Measurements from ENCODE around the gene VILL.
A peak's percentile ranks its signal among the peaks of the same experiment; 100 is the strongest.

The VILL gene

DNA sequence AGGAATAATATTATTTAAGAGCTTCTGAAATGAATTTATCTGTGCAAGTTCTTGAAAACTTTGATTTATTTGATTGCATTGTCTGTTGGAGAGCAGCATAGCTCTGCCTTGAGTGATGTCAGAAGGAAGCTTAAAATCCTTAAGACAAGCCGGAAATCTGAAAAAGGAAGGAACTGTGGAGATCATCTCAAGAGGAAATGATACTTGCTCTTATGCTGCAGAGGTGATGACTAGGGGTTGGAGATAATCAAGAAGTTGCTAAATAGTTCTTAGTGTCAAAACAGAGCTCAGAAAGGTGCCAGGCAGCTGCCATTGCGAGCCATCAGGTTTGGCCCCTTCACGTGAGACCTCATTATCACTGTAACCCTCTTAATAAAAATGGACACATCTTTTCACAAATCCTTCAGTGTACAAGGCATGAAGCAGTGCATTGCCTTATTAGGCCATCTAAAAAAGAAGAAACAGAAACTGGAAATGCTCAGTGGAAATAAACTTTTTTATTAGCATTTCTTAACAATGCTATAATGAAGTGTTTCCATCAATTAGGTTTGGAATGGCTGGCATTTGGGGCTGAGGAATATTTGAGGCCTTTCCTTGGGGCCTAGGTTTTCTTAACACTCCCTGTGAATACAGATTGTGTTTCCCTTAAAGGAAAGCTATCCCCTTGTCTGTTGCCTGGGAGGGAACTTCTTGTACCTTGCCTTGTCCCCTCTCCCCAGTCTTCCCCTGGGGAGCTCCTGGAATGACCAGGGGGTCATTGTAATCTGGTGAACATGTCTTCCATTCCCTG, 34.5 kb upstream of the VILL start:
- no peak overlapping the region for H3K4me3 Mint-ChIP-seq
- DNase-seq (no peak), ATAC-seq (no peak)
- H3K36me3 Mint-ChIP-seq (ENCODE audit: low read depth): no peaks in the 10 kb centered on the region
- H3K27ac Mint-ChIP-seq: no peak overlapping the region
- H3K27me3 Mint-ChIP-seq: no peaks in the 10 kb centered on the region
- peaks cover 4% of the 10 kb centered on the region for H3K9me3 Mint-ChIP-seq
- H3K4me1 Mint-ChIP-seq: peaks cover 22% of the 10 kb centered on the region

DNA sequence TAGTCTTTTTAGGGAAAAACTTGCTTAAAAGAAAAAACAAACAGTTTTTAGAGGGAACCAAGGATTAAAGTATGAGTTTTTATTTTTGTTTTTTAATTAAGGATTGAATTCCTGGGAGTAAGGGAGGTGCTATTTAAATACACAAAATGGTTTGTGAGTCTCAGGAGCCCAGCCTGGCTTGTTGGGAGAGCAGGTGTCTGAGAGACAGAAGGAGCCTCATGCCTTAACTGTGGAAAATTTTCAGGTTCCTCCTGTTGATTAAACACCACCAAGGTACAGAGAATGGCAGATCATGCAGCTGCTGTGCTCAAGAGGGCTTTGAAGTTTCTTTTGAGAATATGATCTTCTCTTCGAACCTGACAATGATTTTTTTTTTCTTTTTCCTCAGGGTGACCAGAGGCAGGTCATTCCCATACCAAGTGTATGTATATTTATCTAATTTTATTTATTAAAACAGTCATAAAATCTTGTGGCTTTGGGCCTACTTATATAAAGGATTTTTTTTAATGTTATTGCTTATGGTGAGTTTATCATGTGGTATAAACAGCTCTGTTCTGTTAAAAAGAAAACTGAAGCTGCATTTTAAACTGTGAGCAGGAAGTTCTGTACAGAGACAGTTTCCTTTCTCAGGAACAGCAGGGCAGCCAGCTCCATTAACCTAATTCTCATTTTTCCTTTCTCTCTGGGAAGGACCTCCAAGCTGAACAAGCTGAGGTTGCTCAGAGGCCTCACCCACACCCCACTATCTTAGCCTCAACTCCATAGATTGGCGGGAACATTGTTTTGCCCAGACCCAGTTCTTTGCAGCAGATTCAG, 33.7 kb upstream of the VILL start:
- H3K4me3 Mint-ChIP-seq: no peak overlapping the region
- peaks cover 4% of the 10 kb centered on the region for H3K9me3 Mint-ChIP-seq
- peak overlapping the region; percentile 7 for H3K27ac Mint-ChIP-seq
- no peaks in the 10 kb centered on the region for H3K36me3 Mint-ChIP-seq (ENCODE audit: low read depth)
- peaks cover 21% of the 10 kb centered on the region for H3K4me1 Mint-ChIP-seq
- no peaks in the 10 kb centered on the region for H3K27me3 Mint-ChIP-seq
- DNase-seq (no peak), ATAC-seq (no peak)

DNA sequence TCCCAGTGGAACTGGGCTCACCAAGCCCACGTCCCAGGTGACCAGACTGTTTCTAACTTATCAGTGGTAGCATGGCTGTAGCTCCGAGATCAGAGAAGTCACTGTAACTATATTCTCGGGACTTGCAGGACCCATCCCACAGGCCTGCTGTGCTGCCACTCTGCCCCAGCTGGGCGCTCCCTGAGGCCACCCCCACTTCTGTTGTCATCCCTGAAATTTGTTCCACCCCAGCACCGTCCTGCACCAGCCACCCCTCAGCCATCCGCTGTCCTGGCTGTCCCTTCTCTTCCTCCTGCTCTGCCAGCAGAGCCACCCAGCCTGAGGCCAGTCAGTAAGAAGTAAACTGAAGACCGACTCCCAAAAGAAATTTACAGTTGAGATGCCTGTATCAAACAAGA, 33.0 kb upstream of the VILL start:
- Mint-ChIP-seq H3K27ac (peak overlapping the region; percentile 17), H3K27me3 (no peaks in the 10 kb centered on the region), H3K4me1 (peaks cover 20% of the 10 kb centered on the region), H3K9me3 (peaks cover 2% of the 10 kb centered on the region), H3K4me3 (no peak overlapping the region), H3K36me3 (ENCODE audit: low read depth) (no peaks in the 10 kb centered on the region)
- DNase-seq: no peak
- no peak for ATAC-seq

DNA sequence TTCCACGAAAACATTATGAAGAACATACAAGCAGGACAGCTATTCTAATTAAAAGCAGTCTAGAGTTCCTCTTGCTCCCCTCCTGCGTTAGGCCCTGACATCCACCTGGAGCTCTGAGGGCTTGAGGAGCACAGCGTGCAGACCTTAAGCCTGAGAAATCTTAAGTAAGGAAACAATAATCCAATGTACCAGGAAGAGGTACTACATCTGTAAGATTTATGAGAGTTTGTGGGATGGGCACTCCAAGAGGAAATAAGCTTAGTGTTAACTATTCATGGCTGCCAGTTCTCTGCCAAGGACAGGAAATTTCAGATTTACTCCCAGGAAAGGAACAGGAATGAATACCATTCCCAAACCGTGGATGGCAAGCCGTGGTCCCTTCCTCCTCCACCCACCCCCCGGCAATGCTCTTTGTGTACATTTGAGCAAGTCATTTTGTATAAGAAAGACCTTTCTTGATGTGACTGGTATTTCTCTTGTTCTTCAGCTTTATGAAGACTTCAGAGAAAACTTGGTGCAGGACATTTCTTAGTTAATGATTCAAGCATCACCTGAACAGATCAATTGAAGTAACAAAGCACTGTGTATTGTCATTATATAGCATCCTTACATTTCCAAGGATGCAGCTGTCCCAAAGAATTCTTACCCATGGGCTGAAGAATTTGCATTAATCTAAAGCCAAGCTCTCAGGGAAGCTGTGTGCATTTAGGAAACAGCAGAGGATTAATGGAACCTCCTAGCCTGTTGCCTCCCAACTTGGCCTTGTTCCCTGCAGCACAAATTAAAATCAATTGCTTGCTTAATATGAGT, 28.8 kb upstream of the VILL start:
- Mint-ChIP-seq H3K4me3 (no peak overlapping the region), H3K27me3 (no peaks in the 10 kb centered on the region), H3K4me1 (peaks cover 10% of the 10 kb centered on the region), H3K9me3 (no peaks in the 10 kb centered on the region), H3K27ac (no peak overlapping the region), H3K36me3 (ENCODE audit: low read depth) (no peaks in the 10 kb centered on the region)
- DNase-seq (no peak), ATAC-seq (no peak)

DNA sequence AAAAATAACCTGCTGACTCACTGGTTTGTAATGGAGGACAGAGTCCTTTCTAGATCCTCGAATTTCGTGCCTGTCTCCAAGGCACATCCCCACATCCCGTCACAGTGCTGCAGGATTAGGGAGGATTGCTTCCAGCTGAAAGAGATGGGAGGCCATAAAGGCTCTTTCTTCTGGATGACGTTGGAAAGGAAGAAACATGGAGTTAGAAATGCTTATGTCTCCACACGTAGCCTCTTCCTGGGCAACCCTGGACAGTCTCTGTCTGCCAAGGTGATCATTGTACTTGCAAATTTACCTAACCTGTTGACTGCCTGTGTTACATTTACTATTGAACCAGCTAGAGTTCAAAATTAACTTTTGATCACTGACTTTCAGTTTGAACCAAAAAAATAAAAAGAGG, 27.6 kb upstream of the VILL start:
- Mint-ChIP-seq H3K4me1 (no peaks in the 10 kb centered on the region), H3K27ac (no peak overlapping the region), H3K4me3 (no peak overlapping the region), H3K36me3 (ENCODE audit: low read depth) (no peaks in the 10 kb centered on the region), H3K27me3 (no peaks in the 10 kb centered on the region), H3K9me3 (no peaks in the 10 kb centered on the region)
- no peak for DNase-seq
- no peak for ATAC-seq

DNA sequence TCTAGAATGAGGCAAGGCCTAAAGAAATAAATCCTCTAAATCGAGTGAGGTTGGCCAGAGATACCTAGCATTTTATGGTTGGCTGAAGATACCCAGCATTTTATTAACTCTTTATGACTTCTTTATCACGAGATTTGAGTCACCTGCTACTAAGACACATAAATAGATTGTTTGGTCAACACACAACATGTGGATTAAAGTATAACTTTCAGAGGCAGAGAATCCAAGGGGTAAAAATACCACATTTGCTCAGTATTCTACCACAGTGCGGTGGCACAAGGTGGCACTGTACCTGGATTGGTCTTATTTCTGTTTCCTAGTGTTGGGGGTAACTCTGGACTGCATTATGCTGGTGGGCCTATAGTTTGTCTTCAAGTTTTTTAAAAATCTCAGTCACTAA, 27.0 kb upstream of the VILL start:
- Mint-ChIP-seq H3K4me1 (no peaks in the 10 kb centered on the region), H3K4me3 (no peak overlapping the region), H3K27me3 (no peaks in the 10 kb centered on the region), H3K36me3 (ENCODE audit: low read depth) (no peaks in the 10 kb centered on the region), H3K27ac (no peak overlapping the region), H3K9me3 (no peaks in the 10 kb centered on the region)
- DNase-seq: no peak
- no peak for ATAC-seq

DNA sequence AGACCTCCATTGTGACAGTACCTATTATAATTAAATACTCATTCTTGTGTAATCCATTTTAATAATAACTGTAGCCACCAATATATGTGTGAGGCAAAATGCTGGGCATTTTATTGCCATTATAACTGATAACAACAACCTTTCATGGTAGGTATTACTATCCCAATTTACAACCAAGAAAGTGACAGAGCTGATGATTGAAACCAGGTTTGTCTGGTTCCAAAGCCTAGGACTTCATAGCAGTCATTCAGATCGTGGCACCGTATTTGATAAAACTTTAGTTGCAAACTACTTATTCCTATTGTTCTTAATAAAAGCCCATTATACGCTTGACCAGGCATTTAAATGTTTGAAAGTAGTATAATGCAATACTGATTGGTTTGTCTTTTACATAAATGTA, 26.4 kb upstream of the VILL start:
- Mint-ChIP-seq H3K9me3 (no peaks in the 10 kb centered on the region), H3K27ac (no peak overlapping the region), H3K4me1 (no peaks in the 10 kb centered on the region), H3K36me3 (ENCODE audit: low read depth) (no peaks in the 10 kb centered on the region), H3K4me3 (no peak overlapping the region), H3K27me3 (no peaks in the 10 kb centered on the region)
- DNase-seq (no peak), ATAC-seq (no peak)

DNA sequence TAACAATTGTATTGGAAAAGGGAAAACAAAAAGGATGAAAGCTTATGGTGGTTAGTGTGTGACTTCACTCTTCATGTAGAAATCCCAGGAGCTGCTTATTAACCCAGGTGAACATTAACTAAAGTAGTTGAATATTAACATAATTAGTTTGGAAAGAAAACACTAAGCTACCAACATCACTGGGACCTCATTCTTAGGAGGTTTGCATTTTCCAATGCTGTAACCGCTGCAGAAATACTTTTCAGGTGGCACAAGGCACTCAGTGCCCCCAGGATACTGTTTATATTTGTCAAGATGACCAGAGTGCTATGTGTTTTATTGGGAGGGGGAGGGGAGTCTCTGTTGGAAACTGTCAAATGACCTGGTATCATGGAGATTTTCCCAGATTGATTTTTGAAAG, 25.9 kb upstream of the VILL start:
- Mint-ChIP-seq H3K4me1 (no peaks in the 10 kb centered on the region), H3K9me3 (no peaks in the 10 kb centered on the region), H3K27ac (no peak overlapping the region), H3K4me3 (no peak overlapping the region), H3K27me3 (no peaks in the 10 kb centered on the region), H3K36me3 (ENCODE audit: low read depth) (no peaks in the 10 kb centered on the region)
- DNase-seq: no peak
- no peak for ATAC-seq

DNA sequence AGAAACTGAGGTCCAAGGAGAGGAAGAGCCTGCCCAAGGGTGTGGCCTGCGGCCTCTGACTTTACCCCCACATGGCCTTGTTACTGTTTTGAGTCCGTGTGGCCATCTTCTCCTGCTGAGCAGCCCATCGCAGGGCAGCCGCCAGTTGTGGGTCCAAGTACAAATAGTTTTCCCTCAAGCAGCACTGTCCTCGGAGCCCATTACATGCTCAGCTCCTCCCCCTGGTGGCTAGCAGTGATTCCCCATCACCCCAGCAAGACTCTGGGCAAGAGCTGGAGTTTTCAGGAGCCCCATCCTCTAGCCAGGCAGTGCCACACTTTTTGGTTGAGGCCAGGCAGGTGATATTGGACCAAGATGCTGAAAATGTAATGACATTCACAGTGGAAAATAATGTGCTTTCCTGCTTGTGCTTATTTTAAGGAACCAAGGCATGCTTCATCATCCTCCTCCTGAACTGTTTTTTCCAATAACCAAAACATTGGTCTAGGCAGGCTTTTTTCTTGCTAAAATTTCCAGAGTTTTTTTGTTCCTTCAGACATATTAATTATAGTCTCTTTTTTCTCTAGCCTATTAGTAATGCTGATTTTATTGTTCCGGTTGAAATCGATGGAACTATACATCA, 23.2 kb upstream of the VILL start:
- DNase-seq (peak; percentile 62), ATAC-seq (peak; percentile 75)
- H3K36me3 Mint-ChIP-seq (ENCODE audit: low read depth): no peaks in the 10 kb centered on the region
- H3K27me3 Mint-ChIP-seq: no peaks in the 10 kb centered on the region
- no peak overlapping the region for H3K4me3 Mint-ChIP-seq
- no peaks in the 10 kb centered on the region for H3K4me1 Mint-ChIP-seq
- no peak overlapping the region for H3K27ac Mint-ChIP-seq
- H3K9me3 Mint-ChIP-seq: no peaks in the 10 kb centered on the region

DNA sequence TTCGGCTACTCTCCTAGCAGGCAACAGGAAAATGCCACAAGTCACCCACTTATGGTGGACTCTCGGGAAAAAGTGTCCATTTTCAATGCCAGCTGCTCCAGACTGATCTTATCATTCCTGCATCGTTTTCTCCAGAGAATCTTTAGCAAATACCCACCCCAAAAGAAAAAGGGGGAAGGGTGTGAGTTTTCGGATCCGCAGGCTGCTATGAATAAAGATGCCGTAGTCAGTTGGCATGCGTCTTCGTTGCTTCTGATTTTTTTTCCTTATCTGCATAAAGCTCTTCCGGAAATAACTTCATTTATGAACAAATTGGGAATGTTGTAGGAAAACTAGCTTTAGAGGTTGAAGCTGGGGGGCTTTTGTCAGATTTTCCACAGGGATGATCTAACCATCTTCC, 22.4 kb upstream of the VILL start:
- no peak overlapping the region for H3K27ac Mint-ChIP-seq
- H3K4me1 Mint-ChIP-seq: no peaks in the 10 kb centered on the region
- no peaks in the 10 kb centered on the region for H3K36me3 Mint-ChIP-seq (ENCODE audit: low read depth)
- no peaks in the 10 kb centered on the region for H3K9me3 Mint-ChIP-seq
- DNase-seq (no peak), ATAC-seq (no peak)
- H3K4me3 Mint-ChIP-seq: no peak overlapping the region
- no peaks in the 10 kb centered on the region for H3K27me3 Mint-ChIP-seq

DNA sequence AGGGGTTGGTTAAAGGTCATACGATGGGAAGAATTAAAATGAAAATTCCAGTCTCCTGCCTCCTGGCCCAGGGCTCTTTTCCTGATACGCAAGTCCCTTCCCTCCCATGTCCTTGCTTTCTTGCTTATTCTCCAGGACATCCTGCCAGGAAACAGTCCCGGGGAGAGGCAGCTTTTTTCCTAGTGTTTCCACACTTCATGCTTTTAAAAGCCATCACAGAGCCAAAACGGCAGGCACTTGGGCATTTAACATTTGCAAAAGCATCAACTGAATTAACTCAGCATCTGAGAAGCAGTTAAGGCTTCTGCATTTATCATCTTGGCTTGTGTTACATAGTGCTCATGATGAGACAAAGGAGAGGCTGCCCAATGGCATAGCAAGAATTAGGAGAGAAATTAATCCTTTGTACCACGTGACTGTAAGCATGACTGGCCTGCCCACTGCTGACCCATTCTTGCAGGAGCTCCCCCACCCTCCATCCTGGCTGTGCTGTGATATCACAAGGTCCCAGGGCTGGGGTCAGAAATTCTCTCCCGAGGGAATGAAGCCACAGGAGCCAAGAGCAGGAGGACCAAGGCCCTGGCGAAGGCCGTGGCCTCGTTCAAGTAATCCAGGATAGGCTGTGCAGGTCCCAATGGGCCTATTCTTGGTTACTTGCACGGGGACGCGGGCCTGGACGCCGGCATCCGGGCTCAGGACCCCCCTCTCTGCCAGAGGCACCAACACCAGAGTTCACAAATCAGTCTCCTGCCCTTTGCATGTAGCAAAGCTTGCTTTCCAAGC, 21.6 kb upstream of the VILL start:
- Mint-ChIP-seq H3K4me1 (no peaks in the 10 kb centered on the region), H3K27me3 (no peaks in the 10 kb centered on the region), H3K9me3 (no peaks in the 10 kb centered on the region), H3K4me3 (no peak overlapping the region), H3K36me3 (ENCODE audit: low read depth) (no peaks in the 10 kb centered on the region), H3K27ac (no peak overlapping the region)
- ATAC-seq: no peak
- DNase-seq: no peak

DNA sequence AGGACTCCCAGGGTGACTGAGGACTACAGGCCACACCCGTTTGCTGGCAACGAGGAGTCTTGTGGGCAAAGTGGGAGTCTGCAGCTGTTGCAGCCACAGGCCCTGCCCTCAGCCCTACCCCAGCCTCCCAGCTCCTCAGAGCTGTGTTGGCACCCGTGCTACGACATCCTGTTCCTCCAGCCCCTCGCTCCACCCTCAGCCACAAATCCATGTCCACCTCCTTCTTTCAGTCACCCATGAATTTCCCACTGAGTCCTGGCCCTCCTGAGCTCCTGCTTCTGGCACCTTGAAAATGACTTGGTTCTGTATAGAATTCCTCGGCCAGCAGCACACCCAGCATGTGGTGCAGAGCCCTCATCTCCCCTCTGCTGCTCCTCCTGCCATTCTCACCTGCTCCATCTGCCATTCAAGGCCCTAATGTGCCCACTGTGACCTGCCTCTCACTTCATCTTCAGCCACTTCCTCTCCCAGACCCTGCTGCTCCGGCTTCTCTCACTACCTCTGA, 20.9 kb upstream of the VILL start:
- no peak for ATAC-seq
- H3K4me3 Mint-ChIP-seq: no peak overlapping the region
- no peaks in the 10 kb centered on the region for H3K27me3 Mint-ChIP-seq
- no peaks in the 10 kb centered on the region for H3K9me3 Mint-ChIP-seq
- no peak for DNase-seq
- H3K36me3 Mint-ChIP-seq (ENCODE audit: low read depth): no peaks in the 10 kb centered on the region
- H3K27ac Mint-ChIP-seq: no peak overlapping the region
- H3K4me1 Mint-ChIP-seq: peaks cover 2% of the 10 kb centered on the region

DNA sequence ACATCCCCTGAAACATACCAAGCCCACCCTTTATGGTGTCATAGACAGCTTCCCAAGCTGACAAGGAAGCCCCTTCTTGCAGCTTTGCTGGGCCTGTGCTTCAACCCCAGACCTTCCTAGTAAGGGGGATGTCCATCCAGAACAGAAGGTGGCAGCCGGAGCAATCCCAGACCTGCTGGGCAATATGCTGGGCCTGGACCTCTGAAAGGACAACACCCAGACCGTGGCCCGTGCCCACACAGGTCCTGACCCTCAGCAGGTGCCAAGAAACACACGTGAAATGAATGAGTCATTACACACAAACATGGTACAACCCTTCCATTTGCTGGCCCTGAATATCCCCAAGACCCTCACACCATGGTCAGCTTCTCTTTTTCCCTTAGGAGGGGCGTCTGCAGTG, 19.8 kb upstream of the VILL start:
- Mint-ChIP-seq H3K4me1 (peaks cover 6% of the 10 kb centered on the region), H3K27ac (no peak overlapping the region), H3K27me3 (no peaks in the 10 kb centered on the region), H3K36me3 (ENCODE audit: low read depth) (no peaks in the 10 kb centered on the region), H3K4me3 (no peak overlapping the region), H3K9me3 (no peaks in the 10 kb centered on the region)
- DNase-seq (no peak), ATAC-seq (no peak)

DNA sequence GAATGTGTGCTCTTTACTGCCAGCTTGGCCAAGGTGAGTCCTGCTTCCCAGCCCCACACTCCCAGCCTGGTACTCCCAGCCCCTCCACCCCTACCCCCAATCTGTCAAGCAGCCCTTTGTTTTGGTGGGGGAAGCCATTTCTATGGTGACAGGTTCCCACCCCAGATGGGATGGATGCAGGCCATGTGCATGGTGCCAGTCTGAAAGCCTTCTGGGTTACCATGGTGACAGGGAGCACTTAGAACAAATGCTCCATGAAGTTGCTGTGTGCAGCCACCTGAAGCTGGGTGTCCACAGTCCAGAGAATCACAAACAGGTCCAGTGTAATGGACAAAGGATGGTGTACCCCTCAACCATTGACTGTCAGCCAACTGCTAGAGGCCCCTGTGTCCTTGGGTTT, 19.1 kb upstream of the VILL start:
- DNase-seq: no peak
- Mint-ChIP-seq H3K9me3 (no peaks in the 10 kb centered on the region), H3K27me3 (no peaks in the 10 kb centered on the region)

More for the DNA sequence above, 19.1 kb upstream of the VILL start:
- no peaks in the 10 kb centered on the region for H3K36me3 Mint-ChIP-seq (ENCODE audit: low read depth)
- H3K4me1 Mint-ChIP-seq: peaks cover 6% of the 10 kb centered on the region
- no peak for ATAC-seq
- no peak overlapping the region for H3K4me3 Mint-ChIP-seq
- no peak overlapping the region for H3K27ac Mint-ChIP-seq
